Adrenal gland (tissue), 5 donors: ENCODE results near the gene CSPG4.

ENCODE experiments used
- CTCF ChIP-seq, 6 experiments: fragments of 450-650 bp in 4 of 6; fragments of 200-600 bp in 2 of 6; sonication (generic) in 1 of 6; IDR thresholded peaks; 1 replicate in 5 of 6; 2 replicates in 1 of 6; pipeline versions ENCODE4 v1.5.1 to v1.8.0; 2016 to 2021; ENCODE audit warnings: antibody characterized with exemption in 6 of 6, mild to moderate bottlenecking in 2 of 6, moderate library complexity in 1 of 6
- POLR2A ChIP-seq, 2 donors: fragments of 450-650 bp; IDR thresholded peaks; one replicate each; pipeline ENCODE4 v1.6.1; 2017; ENCODE audit warnings: antibody characterized with exemption in 2 of 2, mild to moderate bottlenecking in 2 of 2, moderate library complexity in 1 of 2
- donor health status: DM: no; HTN: no; CAD: no.

- no peak for TF ChIP-seq CTCF (IDR thresholded peaks at IDR 0.05)
- no peak for TF ChIP-seq POLR2A (IDR thresholded peaks at IDR 0.05)
Observed at GRCh38 chr15:75714195-75714594, 1.5 kb upstream of the CSPG4 start.
